Tibial nerve (tissue), 4 donors: ENCODE measurements around the gene FBN2. TPM values are rescaled to one million over a fixed set of nuclear protein-coding genes. Genes with fewer than 3 reads are reported as not detected.

Experiments
- DNase-seq, 2 donors: peaks; one replicate each; pipeline ENCODE4 v3.0.0-alpha.2; 2019; ENCODE audit warnings: low spot score in 2 of 2
- H3K27ac ChIP-seq, 4 donors: fragments of 200-600 bp; sonication (generic) in 3 of 4; one replicate each; pipeline ENCODE4 v1.5.1; 2017 to 2019; ENCODE audit warnings: mild to moderate bottlenecking in 1 of 4
- H3K27me3 ChIP-seq, 2 donors: fragments of 200-600 bp; sonication (generic) in 1 of 2; one replicate each; pipeline versions ENCODE4 v1.5.1 to v1.6.0; 2017 to 2019
- H3K36me3 ChIP-seq, 3 donors: fragments of 200-600 bp; sonication (generic); one replicate each; pipeline ENCODE4 v1.5.1; 2018 to 2019
- H3K4me1 ChIP-seq, 4 donors: fragments of 200-600 bp; sonication (generic) in 3 of 4; one replicate each; pipeline ENCODE4 v1.5.1; 2017 to 2019
- H3K4me3 ChIP-seq, 4 donors: fragments of 200-600 bp; sonication (generic) in 3 of 4; one replicate each; pipeline ENCODE4 v1.5.1; 2017 to 2019; ENCODE audit warnings: mild to moderate bottlenecking in 1 of 4, moderate library complexity in 1 of 4
- H3K9me3 ChIP-seq, 4 donors: fragments of 200-600 bp; sonication (generic) in 3 of 4; one replicate each; pipeline ENCODE4 v1.5.1; 2017 to 2019
- EP300 ChIP-seq, 2 donors: sonication (generic); formaldehyde crosslinking; IDR thresholded peaks; one replicate each; pipeline ENCODE4 v1.6.1; 2017; ENCODE audit warnings: antibody characterized with exemption in 2 of 2, mild to moderate bottlenecking in 1 of 2
- POLR2A ChIP-seq, 2 donors: fragments of 450-650 bp; IDR thresholded peaks; one replicate each; pipeline ENCODE4 v1.6.1; 2017; ENCODE audit warnings: antibody characterized with exemption in 2 of 2, mild to moderate bottlenecking in 2 of 2, moderate library complexity in 2 of 2
- WGBS, 2 donors: methylation state at CpG; one replicate each; pipeline ENCODE4 v1.1.5; 2018; 5-methylcytosine and 5-hydroxymethylcytosine counted together
- total RNA-seq, 4 donors: library from RNA; depleted of rRNA; stranded (reverse); fragments of >200 nt; gene quantifications; one replicate each; pipeline ENCODE4 v1.1.0, GENCODE V29; 2016
- TF ChIP-seq, protein P1 (sequence below), 5 experiments: fragments of 200-600 bp in 3 of 5; fragments of 450-650 bp in 2 of 5; sonication (generic) in 3 of 5; IDR thresholded peaks; one replicate each; pipeline ENCODE4 v1.5.1; 2016 to 2019; ENCODE audit warnings: antibody characterized with exemption in 5 of 5, mild to moderate bottlenecking in 3 of 5, moderate library complexity in 2 of 5

FBN2 gene
- total RNA-seq, 4 donors from 2014 or later, result 1.2 to 6.3 (median 3.6) TPM

- H3K9me3 ChIP-seq, result no peaks in the 10 kb centered on the region
- no peaks in the 10 kb centered on the region for H3K36me3 ChIP-seq
- TF ChIP-seq EP300 (IDR thresholded peaks at IDR 0.05), result no peak
- TF ChIP-seq, protein P1, sequence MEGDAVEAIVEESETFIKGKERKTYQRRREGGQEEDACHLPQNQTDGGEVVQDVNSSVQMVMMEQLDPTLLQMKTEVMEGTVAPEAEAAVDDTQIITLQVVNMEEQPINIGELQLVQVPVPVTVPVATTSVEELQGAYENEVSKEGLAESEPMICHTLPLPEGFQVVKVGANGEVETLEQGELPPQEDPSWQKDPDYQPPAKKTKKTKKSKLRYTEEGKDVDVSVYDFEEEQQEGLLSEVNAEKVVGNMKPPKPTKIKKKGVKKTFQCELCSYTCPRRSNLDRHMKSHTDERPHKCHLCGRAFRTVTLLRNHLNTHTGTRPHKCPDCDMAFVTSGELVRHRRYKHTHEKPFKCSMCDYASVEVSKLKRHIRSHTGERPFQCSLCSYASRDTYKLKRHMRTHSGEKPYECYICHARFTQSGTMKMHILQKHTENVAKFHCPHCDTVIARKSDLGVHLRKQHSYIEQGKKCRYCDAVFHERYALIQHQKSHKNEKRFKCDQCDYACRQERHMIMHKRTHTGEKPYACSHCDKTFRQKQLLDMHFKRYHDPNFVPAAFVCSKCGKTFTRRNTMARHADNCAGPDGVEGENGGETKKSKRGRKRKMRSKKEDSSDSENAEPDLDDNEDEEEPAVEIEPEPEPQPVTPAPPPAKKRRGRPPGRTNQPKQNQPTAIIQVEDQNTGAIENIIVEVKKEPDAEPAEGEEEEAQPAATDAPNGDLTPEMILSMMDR (IDR thresholded peaks at IDR 0.05), result no peak
- H3K27ac ChIP-seq, result no peak overlapping the region
- no peak for DNase-seq
- no peaks in the 10 kb centered on the region for H3K27me3 ChIP-seq
- WGBS, 2 donors, result 79 to 91% methylated on average over 1 of the region's 1 CpG
- no peaks in the 10 kb centered on the region for H3K4me1 ChIP-seq
- no peak overlapping the region for H3K4me3 ChIP-seq
Measured at GRCh38 chr5:128399111-128399510, 138.9 kb downstream of the FBN2 start.

DNA sequence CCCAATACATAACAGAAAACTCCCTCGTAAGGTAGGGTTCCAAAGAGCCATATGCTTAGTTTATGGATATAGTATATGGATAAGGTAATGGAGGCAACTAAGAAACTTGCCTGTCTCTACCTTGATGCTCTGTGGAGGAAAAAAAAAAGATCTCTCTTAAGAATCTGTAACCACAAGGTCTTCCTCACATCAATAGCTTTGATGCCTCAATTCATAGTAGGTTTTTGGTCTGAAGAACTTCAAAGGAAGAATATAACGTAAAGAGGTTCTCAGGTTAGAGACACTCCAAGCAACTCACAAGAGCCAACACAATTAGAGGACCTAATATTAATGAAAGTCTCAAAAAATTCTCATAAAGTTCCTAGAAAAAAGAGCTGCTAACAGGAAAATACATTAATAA, 140.2 kb downstream of the FBN2 start:
- 90 to 93% methylated on average over 2 of the region's 2 CpGs for WGBS, 2 donors
- TF ChIP-seq POLR2A (IDR thresholded peaks at IDR 0.05) (no peak), EP300 (IDR thresholded peaks at IDR 0.05) (no peak)
- TF ChIP-seq, protein P1 (IDR thresholded peaks at IDR 0.05), result no peak
- Histone ChIP-seq H3K4me3 (no peak overlapping the region), H3K27ac (no peak overlapping the region), H3K4me1 (no peaks in the 10 kb centered on the region), H3K9me3 (no peaks in the 10 kb centered on the region), H3K36me3 (no peaks in the 10 kb centered on the region), H3K27me3 (no peaks in the 10 kb centered on the region)
- DNase-seq, result no peak

- Histone ChIP-seq H3K4me1 (no peaks in the 10 kb centered on the region), H3K4me3 (no peak overlapping the region), H3K27me3 (no peaks in the 10 kb centered on the region), H3K9me3 (no peaks in the 10 kb centered on the region), H3K36me3 (no peaks in the 10 kb centered on the region), H3K27ac (no peak overlapping the region)
- DNase-seq, result no peak
- TF ChIP-seq POLR2A (IDR thresholded peaks at IDR 0.05) (no peak), EP300 (IDR thresholded peaks at IDR 0.05) (no peak)
- TF ChIP-seq, protein P1 (IDR thresholded peaks at IDR 0.05), result no peak
- 89 to 97% methylated on average over 8 of the region's 8 CpGs for WGBS, 2 donors
Measured at GRCh38 chr5:128395073-128395472, 143.0 kb downstream of the FBN2 start.

GRCh38 chr5:128384068-128384467, 154.0 kb downstream of the FBN2 start:
- no peaks in the 10 kb centered on the region for H3K27me3 ChIP-seq
- no peak for DNase-seq
- 77 to 78% methylated on average over 2 of the region's 2 CpGs for WGBS, 2 donors
- H3K4me1 ChIP-seq, result no peaks in the 10 kb centered on the region
- no peaks in the 10 kb centered on the region for H3K9me3 ChIP-seq
- no peak overlapping the region for H3K27ac ChIP-seq
- H3K36me3 ChIP-seq, result no peaks in the 10 kb centered on the region
- TF ChIP-seq POLR2A (IDR thresholded peaks at IDR 0.05), result no peak
- no peak for TF ChIP-seq EP300 (IDR thresholded peaks at IDR 0.05)
- TF ChIP-seq, protein P1 (IDR thresholded peaks at IDR 0.05), result no peak
- H3K4me3 ChIP-seq, result no peak overlapping the region

- DNase-seq, result no peak
- Histone ChIP-seq H3K4me3 (no peak overlapping the region), H3K27me3 (no peaks in the 10 kb centered on the region), H3K36me3 (no peaks in the 10 kb centered on the region), H3K9me3 (no peaks in the 10 kb centered on the region), H3K4me1 (no peaks in the 10 kb centered on the region), H3K27ac (no peak overlapping the region)
- 57 to 73% methylated on average over 3 of the region's 3 CpGs for WGBS, 2 donors
- TF ChIP-seq POLR2A (IDR thresholded peaks at IDR 0.05), result no peak
Measured at GRCh38 chr5:128380337-128380736, 157.7 kb downstream of the FBN2 start.

GRCh38 chr5:128378632-128379031, 159.4 kb downstream of the FBN2 start:
- Histone ChIP-seq H3K27me3 (no peaks in the 10 kb centered on the region), H3K27ac (no peak overlapping the region), H3K36me3 (no peaks in the 10 kb centered on the region), H3K4me3 (no peak overlapping the region), H3K4me1 (no peaks in the 10 kb centered on the region), H3K9me3 (no peaks in the 10 kb centered on the region)
- WGBS, 2 donors, result 71 to 87% methylated on average over 1 of the region's 1 CpG
- TF ChIP-seq EP300 (IDR thresholded peaks at IDR 0.05) (no peak), POLR2A (IDR thresholded peaks at IDR 0.05) (no peak)
- TF ChIP-seq, protein P1 (IDR thresholded peaks at IDR 0.05), result no peak
- no peak for DNase-seq
